Thyroid gland (tissue), 4 donors: ENCODE data around the gene MTA3.

Source experiments
- POLR2A ChIP-seq, 2 donors: fragments of 450-650 bp; IDR thresholded peaks; one replicate each; pipeline ENCODE4 v1.6.1; 2017; ENCODE audit warnings: antibody characterized with exemption in 2 of 2, mild to moderate bottlenecking in 2 of 2, moderate library complexity in 1 of 2
- TF ChIP-seq, protein P1 (sequence below), 6 experiments: fragments of 200-600 bp in 3 of 6; fragments of 450-650 bp in 3 of 6; sonication (generic) in 3 of 6; IDR thresholded peaks; one replicate each; pipeline ENCODE4 v1.5.1; 2016 to 2019; ENCODE audit warnings: antibody characterized with exemption in 6 of 6, mild to moderate bottlenecking in 2 of 6, inconsistent platforms in 1 of 6, moderate library complexity in 1 of 6

DNA sequence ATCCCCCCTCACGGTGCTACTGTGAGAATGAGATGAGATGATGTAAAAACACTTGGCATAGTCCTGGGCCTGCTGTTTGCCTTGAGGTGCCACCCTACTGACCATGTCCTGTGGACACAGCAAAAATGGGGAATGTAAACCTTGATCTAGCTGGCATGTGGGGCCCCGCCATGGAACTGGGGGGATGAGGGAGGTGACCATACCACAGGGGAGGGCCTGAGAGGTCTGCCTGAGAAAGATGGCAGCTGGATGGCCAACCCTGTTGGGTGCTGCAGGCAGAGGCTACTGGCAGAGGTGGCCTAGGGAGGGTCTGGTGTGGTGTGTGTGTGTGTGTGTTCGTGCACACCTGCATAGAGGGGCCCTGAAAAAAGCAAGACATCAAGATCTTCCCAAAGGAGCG lies 223.2 kb downstream of the MTA3 start:
- TF ChIP-seq, protein P1, sequence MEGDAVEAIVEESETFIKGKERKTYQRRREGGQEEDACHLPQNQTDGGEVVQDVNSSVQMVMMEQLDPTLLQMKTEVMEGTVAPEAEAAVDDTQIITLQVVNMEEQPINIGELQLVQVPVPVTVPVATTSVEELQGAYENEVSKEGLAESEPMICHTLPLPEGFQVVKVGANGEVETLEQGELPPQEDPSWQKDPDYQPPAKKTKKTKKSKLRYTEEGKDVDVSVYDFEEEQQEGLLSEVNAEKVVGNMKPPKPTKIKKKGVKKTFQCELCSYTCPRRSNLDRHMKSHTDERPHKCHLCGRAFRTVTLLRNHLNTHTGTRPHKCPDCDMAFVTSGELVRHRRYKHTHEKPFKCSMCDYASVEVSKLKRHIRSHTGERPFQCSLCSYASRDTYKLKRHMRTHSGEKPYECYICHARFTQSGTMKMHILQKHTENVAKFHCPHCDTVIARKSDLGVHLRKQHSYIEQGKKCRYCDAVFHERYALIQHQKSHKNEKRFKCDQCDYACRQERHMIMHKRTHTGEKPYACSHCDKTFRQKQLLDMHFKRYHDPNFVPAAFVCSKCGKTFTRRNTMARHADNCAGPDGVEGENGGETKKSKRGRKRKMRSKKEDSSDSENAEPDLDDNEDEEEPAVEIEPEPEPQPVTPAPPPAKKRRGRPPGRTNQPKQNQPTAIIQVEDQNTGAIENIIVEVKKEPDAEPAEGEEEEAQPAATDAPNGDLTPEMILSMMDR (IDR thresholded peaks at IDR 0.05) = no peak
- no peak for TF ChIP-seq POLR2A (IDR thresholded peaks at IDR 0.05)
